HG03139 (cell line): Measurements from ENCODE around the gene CCDC69.
A peak's percentile ranks its signal among the peaks of the same experiment; 100 is the strongest.
"Not testable (repeated sequence)": the region's sequence is repeated elsewhere in the genome, so short reads cannot be mapped to it uniquely, and the experiment has no call there.

Experiments
- ATAC-seq: cut with Tn5 transposase; IDR thresholded peaks from one replicate; pipeline ENCODE4 v1.9.1; 2021; ENCODE audit not compliant: unreplicated experiment

Gene CCDC69

GRCh38 chr5:151196556-151197290, 27.2 kb downstream of the CCDC69 start:
- peak; percentile 93 for ATAC-seq

- ATAC-seq = no peak
Observed at GRCh38 chr5:151195622-151196021, 28.3 kb downstream of the CCDC69 start.

GRCh38 chr5:151192626-151193025, 31.3 kb downstream of the CCDC69 start:
- ATAC-seq = no peak

GRCh38 chr5:151191661-151192060, 32.2 kb downstream of the CCDC69 start:
- ATAC-seq = no peak

- ATAC-seq = no peak
Observed at GRCh38 chr5:151189151-151189550, 34.7 kb downstream of the CCDC69 start.

GRCh38 chr5:151186538-151186937, 37.4 kb downstream of the CCDC69 start:
- no peak for ATAC-seq

GRCh38 chr5:151186052-151186451, 37.8 kb downstream of the CCDC69 start:
- no peak for ATAC-seq

- no peak for ATAC-seq
Observed at GRCh38 chr5:151184316-151185042, 39.4 kb downstream of the CCDC69 start.

GRCh38 chr5:151183456-151184245, 40.2 kb downstream of the CCDC69 start:
- ATAC-seq = no peak

GRCh38 chr5:151182976-151183375, 40.9 kb downstream of the CCDC69 start:
- no peak for ATAC-seq

- no peak for ATAC-seq
Observed at GRCh38 chr5:151182524-151182900, 41.4 kb downstream of the CCDC69 start.

GRCh38 chr5:151181818-151182523, 41.9 kb downstream of the CCDC69 start:
- no peak for ATAC-seq

GRCh38 chr5:151180291-151180690, 43.6 kb downstream of the CCDC69 start:
- no peak for ATAC-seq

GRCh38 chr5:151179489-151179840, 44.4 kb downstream of the CCDC69 start:
- no peak for ATAC-seq

- ATAC-seq = no peak
Observed at GRCh38 chr5:151178777-151179488, 45.0 kb downstream of the CCDC69 start.

GRCh38 chr5:151178372-151178771, 45.5 kb downstream of the CCDC69 start:
- no peak for ATAC-seq

- not testable (repeated sequence) for ATAC-seq
Observed at GRCh38 chr5:151176268-151176667, 47.6 kb downstream of the CCDC69 start.

- ATAC-seq = no peak
Observed at GRCh38 chr5:151174612-151175101, 49.2 kb downstream of the CCDC69 start.

- no peak for ATAC-seq
Observed at GRCh38 chr5:151173711-151174611, 49.9 kb downstream of the CCDC69 start.
